Kidney (tissue), 14 donors: ENCODE data around the gene FAM222B. TPM values are rescaled to one million over a fixed set of nuclear protein-coding genes. Genes with fewer than 3 reads are reported as not detected.

Experiments
- DNase-seq, 5 donors: peaks; one replicate each; pipeline ENCODE4 v3.0.0-alpha.2; 2013 to 2020
- FAIRE-seq: peaks from 2 replicates; lab custom pipeline; 2012; peaks lifted over from hg19 to GRCh38; lab: Jason Lieb, UNC
- H3K27ac ChIP-seq, 2 donors: one replicate each; pipeline ENCODE4 v1.7.0; 2013; ENCODE audit warnings: low read depth in 2 of 2, low read length in 2 of 2, inconsistent platforms in 1 of 2
- H3K27me3 ChIP-seq: one replicate; pipeline ENCODE4 v1.7.1; 2013; ENCODE audit warnings: low read length, inconsistent platforms; ENCODE audit not compliant: control insufficient read depth, insufficient read depth
- H3K36me3 ChIP-seq, 3 donors: one replicate each; pipeline versions ENCODE4 v1.7.0 to v1.7.1; 2013; ENCODE audit warnings: low read length in 3 of 3, control low read depth in 1 of 3, inconsistent platforms in 1 of 3; ENCODE audit not compliant: insufficient read depth in 3 of 3, control insufficient read depth in 2 of 3
- H3K4me1 ChIP-seq, 3 donors: one replicate each; pipeline versions ENCODE4 v1.7.0 to v1.7.1; 2013; ENCODE audit warnings: low read length in 3 of 3, inconsistent platforms in 1 of 3, low read depth in 1 of 3; ENCODE audit not compliant: control insufficient read depth in 2 of 3, insufficient read depth in 2 of 3
- H3K4me3 ChIP-seq, 3 donors: one replicate each; pipeline versions ENCODE4 v1.7.0 to v1.8.1; 2013; ENCODE audit warnings: low read length in 3 of 3, control low read depth in 1 of 3, inconsistent platforms in 1 of 3
- H3K9ac ChIP-seq, 3 donors: one replicate each; pipeline versions ENCODE4 v1.7.0 to v1.7.1; 2013; ENCODE audit warnings: low read length in 3 of 3, control low read depth in 1 of 3, inconsistent platforms in 1 of 3
- H3K9me3 ChIP-seq, 3 donors: one replicate each; pipeline versions ENCODE4 v1.7.0 to v1.7.1; 2013; ENCODE audit warnings: low read length in 3 of 3, control low read depth in 1 of 3, inconsistent platforms in 1 of 3; ENCODE audit not compliant: control insufficient read depth in 2 of 3, insufficient read depth in 1 of 3
- intact Hi-C: fragments of 100-400 bp; cut with DNase I; formaldehyde crosslinking; loops from one replicate; pipeline ENCODE4 v1.11.1; 2022
- polyA plus RNA-seq: library from polyadenylated mRNA; stranded (reverse); fragments of 350-450 nt; fragmentation: Illumina TruSeq; extraction: RNeasy Lipid Tissue Mini Kit (QIAGEN cat#74804); gene quantifications from one replicate; pipeline ENCODE4 v1.2.3, GENCODE V29; 2014; ENCODE audit warnings: low read depth, low replicate concordance; ENCODE audit not compliant: insufficient read depth
- total RNA-seq: library from RNA; stranded (reverse); fragmentation: NEBNext Ultra II Directional; extraction: Animal tissue kit (Norgen Biotek cat#: 25700); gene quantifications from one replicate; pipeline ENCODE4 v1.2.1, GENCODE V29; 2021
- TF ChIP-seq, protein P1 (sequence below): IDR thresholded peaks from 3 replicates; pipeline ENCODE4 v1.5.1; 2012; ENCODE audit warnings: mild to moderate bottlenecking, moderate library complexity, borderline replicate concordance; ENCODE audit not compliant: insufficient read depth; ENCODE audit errors: extremely low read depth
- donor health status: control.
- donor health status: control.
- donor health status: control.
- donor health status: control.
- donor health status: control.
- donor health status: DM: yes; HTN: yes; CAD: no.
- donor health status: Normal renal cell carcinoma (clear cell type).

FAM222B gene
- total and polyA plus RNA-seq, 2 donors from 2014 or later = 13.0 to 31.0 TPM

DNA sequence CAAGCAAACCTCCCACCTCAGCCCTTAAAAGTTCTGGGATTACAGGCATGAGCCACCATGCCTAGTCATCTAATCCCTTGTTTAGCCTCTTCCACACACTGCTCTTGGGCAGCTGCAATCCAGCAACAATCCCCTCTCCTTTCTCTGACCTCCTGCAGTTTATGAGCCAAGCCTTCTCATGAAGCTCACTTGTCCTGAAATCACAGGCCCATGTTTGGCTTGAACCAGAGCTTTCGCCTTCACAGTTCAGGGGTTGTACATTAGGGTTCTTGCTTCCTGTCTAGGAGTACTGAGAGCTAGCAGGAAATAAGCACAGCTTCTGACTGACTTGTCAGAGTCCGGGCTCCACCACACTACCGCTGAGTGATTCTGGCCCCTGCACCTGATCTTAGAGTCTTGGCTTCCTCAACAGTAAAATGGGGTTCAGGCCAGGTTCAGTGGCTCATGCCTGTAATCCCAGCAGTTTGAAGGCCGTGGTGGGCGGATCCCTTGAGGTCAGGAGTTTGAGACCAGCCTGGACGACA lies 28.5 kb upstream of the FAM222B start:
- Histone ChIP-seq H3K9ac (no peak overlapping the region), H3K4me3 (no peak overlapping the region), H3K4me1 (no peaks in the 10 kb centered on the region), H3K36me3 (no peaks in the 10 kb centered on the region), H3K9me3 (no peaks in the 10 kb centered on the region), H3K27me3 (no peaks in the 10 kb centered on the region), H3K27ac (no peak overlapping the region)
- FAIRE-seq = no peak
- peak in 2 of 5 donors; percentile 18 to 29 for DNase-seq
- TF ChIP-seq, protein P1, sequence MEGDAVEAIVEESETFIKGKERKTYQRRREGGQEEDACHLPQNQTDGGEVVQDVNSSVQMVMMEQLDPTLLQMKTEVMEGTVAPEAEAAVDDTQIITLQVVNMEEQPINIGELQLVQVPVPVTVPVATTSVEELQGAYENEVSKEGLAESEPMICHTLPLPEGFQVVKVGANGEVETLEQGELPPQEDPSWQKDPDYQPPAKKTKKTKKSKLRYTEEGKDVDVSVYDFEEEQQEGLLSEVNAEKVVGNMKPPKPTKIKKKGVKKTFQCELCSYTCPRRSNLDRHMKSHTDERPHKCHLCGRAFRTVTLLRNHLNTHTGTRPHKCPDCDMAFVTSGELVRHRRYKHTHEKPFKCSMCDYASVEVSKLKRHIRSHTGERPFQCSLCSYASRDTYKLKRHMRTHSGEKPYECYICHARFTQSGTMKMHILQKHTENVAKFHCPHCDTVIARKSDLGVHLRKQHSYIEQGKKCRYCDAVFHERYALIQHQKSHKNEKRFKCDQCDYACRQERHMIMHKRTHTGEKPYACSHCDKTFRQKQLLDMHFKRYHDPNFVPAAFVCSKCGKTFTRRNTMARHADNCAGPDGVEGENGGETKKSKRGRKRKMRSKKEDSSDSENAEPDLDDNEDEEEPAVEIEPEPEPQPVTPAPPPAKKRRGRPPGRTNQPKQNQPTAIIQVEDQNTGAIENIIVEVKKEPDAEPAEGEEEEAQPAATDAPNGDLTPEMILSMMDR = no peak
- intact Hi-C loops = no loop called here

- intact Hi-C loops = no loop called here
These were observed 24.7 kb upstream of the FAM222B start for GRCh38 chr17:28867276-28867675.

DNA sequence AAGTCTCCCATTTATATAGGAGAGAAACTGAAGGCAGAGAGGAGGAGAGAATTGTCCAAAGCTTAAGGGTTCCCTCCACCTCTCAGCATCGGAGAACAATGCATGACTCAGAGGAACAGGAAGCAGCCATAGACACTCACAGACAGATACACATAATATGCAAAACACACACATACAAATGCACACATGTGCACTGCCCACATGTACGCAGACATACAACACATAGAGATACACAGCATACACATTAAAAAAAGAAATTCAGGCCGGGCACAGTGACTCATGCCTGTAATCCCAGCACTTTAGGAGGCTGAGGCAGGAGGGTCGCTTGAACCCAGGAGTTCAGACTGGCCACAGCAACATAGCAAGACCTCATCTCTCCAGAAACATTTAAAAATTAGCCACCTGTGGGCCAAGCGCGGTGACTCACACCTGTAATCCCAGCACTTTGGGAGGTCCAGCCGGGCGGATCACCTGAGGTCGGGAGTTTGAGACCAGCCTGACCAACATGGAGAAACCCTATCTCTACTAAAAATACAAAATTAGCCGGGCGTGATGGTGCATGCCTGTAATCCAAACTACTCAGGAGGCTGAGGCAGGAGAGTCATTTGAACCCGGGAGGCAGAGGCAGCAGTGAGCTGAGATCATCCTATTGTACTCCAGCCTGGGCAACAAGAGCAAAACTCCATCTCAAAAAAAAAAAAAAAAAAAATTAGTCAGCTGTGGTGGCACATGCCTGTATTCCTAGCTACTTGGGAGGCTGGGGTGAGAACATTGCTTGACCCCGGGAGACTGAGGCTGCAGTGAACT lies 23.6 kb upstream of the FAM222B start:
- Histone ChIP-seq H3K9me3 (no peaks in the 10 kb centered on the region), H3K4me3 (no peak overlapping the region), H3K36me3 (peaks cover 0 to 2% (median 0%) of the 10 kb centered on the region in 3 donors), H3K27me3 (no peaks in the 10 kb centered on the region), H3K9ac (no peak overlapping the region), H3K27ac (no peak overlapping the region), H3K4me1 (no peaks in the 10 kb centered on the region)
- intact Hi-C loops = no loop called here
- TF ChIP-seq, protein P1 = no peak
- no peak for FAIRE-seq
- no peak for DNase-seq

More at GRCh38 chr17:28867276-28867675, 24.7 kb upstream of the FAM222B start:
- Histone ChIP-seq H3K27ac (no peak overlapping the region), H3K9me3 (no peaks in the 10 kb centered on the region), H3K36me3 (no peaks in the 10 kb centered on the region), H3K27me3 (no peaks in the 10 kb centered on the region), H3K4me3 (no peak overlapping the region), H3K4me1 (no peaks in the 10 kb centered on the region), H3K9ac (no peak overlapping the region)
- TF ChIP-seq, protein P1 = no peak
- FAIRE-seq (no peak), DNase-seq (no peak)
